ENCODE results near the gene KLHL8. TPM values are rescaled to one million over a fixed set of nuclear protein-coding genes. Genes with fewer than 3 reads are reported as not detected.

The KLHL8 gene
- total RNA-seq, 4 donors from 2014 or later, result 6.2 to 11.5 (median 8.3) TPM

- H3K4me3 ChIP-seq (ENCODE audit: low read depth, poor library complexity, severe bottlenecking), result no peak overlapping the region
- WGBS, 2 donors, result 72 to 92% methylated on average over 1 of the region's 1 CpG
- TF ChIP-seq POLR2A (IDR thresholded peaks at IDR 0.05) (no peak), CTCF (IDR thresholded peaks at IDR 0.05) (no peak)
- intact Hi-C loops (cut with DNase I; ENCODE audit: low total_unique reads), result no loop called here
- DNase-seq (ENCODE audit: low spot score in 2 of 2), result no peak
These were observed 15.9 kb downstream of the KLHL8 start for GRCh38 chr4:87204559-87204958.

- no peak for DNase-seq (ENCODE audit: low spot score in 2 of 2)
- TF ChIP-seq CTCF (IDR thresholded peaks at IDR 0.05) (no peak), POLR2A (IDR thresholded peaks at IDR 0.05) (no peak)
- H3K4me3 ChIP-seq (ENCODE audit: low read depth, poor library complexity, severe bottlenecking), result no peak overlapping the region
- intact Hi-C loops (cut with DNase I; ENCODE audit: low total_unique reads), result no loop called here
- 77 to 97% methylated on average over 1 of the region's 1 CpG for WGBS, 2 donors
These were observed 23.5 kb downstream of the KLHL8 start for GRCh38 chr4:87196927-87197326.

- intact Hi-C loops (cut with DNase I; ENCODE audit: low total_unique reads), result no loop called here
- no peak for TF ChIP-seq POLR2A (IDR thresholded peaks at IDR 0.05)
- no peak for TF ChIP-seq CTCF (IDR thresholded peaks at IDR 0.05)
- no peak overlapping the region for H3K4me3 ChIP-seq (ENCODE audit: low read depth, poor library complexity, severe bottlenecking)
- no peak for DNase-seq (ENCODE audit: low spot score in 2 of 2)
- WGBS, 2 donors, result 88 to 94% methylated on average over 2 of the region's 2 CpGs
These were observed 24.3 kb downstream of the KLHL8 start for GRCh38 chr4:87196146-87196545.

GRCh38 chr4:87193958-87194675 lies 26.3 kb downstream of the KLHL8 start:
- no peak for DNase-seq (ENCODE audit: low spot score in 2 of 2)
- no peak overlapping the region for H3K4me3 ChIP-seq (ENCODE audit: low read depth, poor library complexity, severe bottlenecking)
- WGBS, 2 donors, result 92 to 97% methylated on average over 4 of the region's 4 CpGs
- no peak for TF ChIP-seq CTCF (IDR thresholded peaks at IDR 0.05)
- TF ChIP-seq POLR2A (IDR thresholded peaks at IDR 0.05), result no peak
- intact Hi-C loops (cut with DNase I; ENCODE audit: low total_unique reads), result no loop called here

GRCh38 chr4:87192145-87192919 lies 28.1 kb downstream of the KLHL8 start:
- no peak overlapping the region for H3K4me3 ChIP-seq (ENCODE audit: low read depth, poor library complexity, severe bottlenecking)
- TF ChIP-seq POLR2A (IDR thresholded peaks at IDR 0.05), result no peak
- no peak for TF ChIP-seq CTCF (IDR thresholded peaks at IDR 0.05)
- intact Hi-C loops (cut with DNase I; ENCODE audit: low total_unique reads), result no loop called here
- DNase-seq (ENCODE audit: low spot score in 2 of 2), result no peak
- WGBS, 2 donors, result 98 to 99% methylated on average over 3 of the region's 3 CpGs
